GM23338 (cell line): ENCODE data around the gene ANKRD49. TPM values are rescaled to one million over a fixed set of nuclear protein-coding genes. Genes with fewer than 3 reads are reported as not detected.

Experiments used
- ATAC-seq: fragments of 200-7000 bp; cut with Tn5 transposase; 3 replicates; pipeline ENCODE4 v1.9.1; 2020
- DNase-seq: peaks from one replicate; pipeline ENCODE4 v3.0.0-alpha.2; 2015; ENCODE audit warnings: low spot score
- H2AFZ ChIP-seq: fragments of 200-600 bp; sonication (generic); 2 replicates; pipeline ENCODE4 v1.8.0; 2016; ENCODE audit warnings: antibody characterized with exemption, mild to moderate bottlenecking, moderate library complexity
- H3F3A ChIP-seq: fragments of 200-600 bp; sonication (generic); replicated peaks from 2 replicates; pipeline ENCODE4 v1.8.0; 2017; ENCODE audit warnings: antibody characterized with exemption, mixed run types, low read depth
- H3K27ac ChIP-seq: fragments of 200-600 bp; sonication (generic); 2 replicates; pipeline ENCODE4 v1.6.1; 2016; ENCODE audit warnings: low read depth
- H3K27me3 ChIP-seq: fragments of 200-600 bp; sonication (generic); 2 replicates; pipeline ENCODE4 v1.8.0; 2016; ENCODE audit warnings: mild to moderate bottlenecking, mixed run types, moderate library complexity; ENCODE audit not compliant: insufficient read depth
- H3K36me3 ChIP-seq: fragments of 200-600 bp; sonication (generic); 2 replicates; pipeline ENCODE4 v1.8.0; 2016; ENCODE audit warnings: mild to moderate bottlenecking; ENCODE audit not compliant: insufficient read depth
- H3K4me1 ChIP-seq: fragments of 200-600 bp; sonication (generic); 2 replicates; pipeline ENCODE4 v1.8.0; 2016; ENCODE audit warnings: mild to moderate bottlenecking, moderate library complexity; ENCODE audit not compliant: insufficient read depth
- H3K4me2 ChIP-seq: fragments of 200-600 bp; sonication (generic); 2 replicates; pipeline ENCODE4 v1.7.1; 2017; ENCODE audit warnings: mixed run types
- H3K4me3 ChIP-seq: fragments of 200-600 bp; sonication (generic); 2 replicates; pipeline ENCODE4 v1.6.1; 2016; ENCODE audit warnings: mixed run types
- H3K79me2 ChIP-seq: fragments of 200-600 bp; sonication (generic); replicated peaks from 2 replicates; pipeline ENCODE4 v1.8.0; 2017; ENCODE audit warnings: mild to moderate bottlenecking; ENCODE audit not compliant: insufficient read depth
- H3K9me2 ChIP-seq: fragments of 200-600 bp; sonication (generic); 2 replicates; pipeline ENCODE4 v1.8.0; 2017; ENCODE audit not compliant: insufficient read depth
- H4K20me1 ChIP-seq: fragments of 200-600 bp; sonication (generic); replicated peaks from 2 replicates; pipeline ENCODE4 v1.8.0; 2017; ENCODE audit warnings: mild to moderate bottlenecking; ENCODE audit not compliant: insufficient read depth
- H3K27ac Mint-ChIP-seq: 2 replicates; pipeline ENCODE4 v1.8.0; 2020; ENCODE audit warnings: inconsistent platforms, mild to moderate bottlenecking, moderate library complexity, mixed read lengths
- H3K27me3 Mint-ChIP-seq: 3 replicates; pipeline ENCODE4 v1.8.0; 2022; ENCODE audit warnings: low read depth, mild to moderate bottlenecking, moderate library complexity, mixed read lengths, inconsistent platforms; ENCODE audit not compliant: insufficient read depth, poor library complexity
- H3K36me3 Mint-ChIP-seq: 3 replicates; pipeline ENCODE4 v1.8.0; 2021; ENCODE audit warnings: low read depth, mild to moderate bottlenecking, inconsistent platforms, moderate library complexity, mixed read lengths
- H3K4me1 Mint-ChIP-seq: 3 replicates; pipeline ENCODE4 v1.8.0; 2020; ENCODE audit warnings: mild to moderate bottlenecking, inconsistent platforms, mixed read lengths
- H3K4me3 Mint-ChIP-seq: 3 replicates; pipeline ENCODE4 v1.8.0; 2021; ENCODE audit warnings: moderate library complexity, mild to moderate bottlenecking, inconsistent platforms, mixed read lengths
- H3K9me3 Mint-ChIP-seq: 3 replicates; pipeline ENCODE4 v1.8.0; 2020; ENCODE audit warnings: moderate library complexity, mild to moderate bottlenecking, inconsistent platforms, mixed read lengths
- CREB1 ChIP-seq: fragments of 250-450 bp; sonication (Bioruptor Pico); IDR thresholded peaks from 2 replicates; pipeline ENCODE4 v1.5.0; 2020; ENCODE audit warnings: low read depth, mild to moderate bottlenecking, moderate library complexity
- EZH2 ChIP-seq: fragments of 200-600 bp; sonication (generic); IDR thresholded peaks from one replicate; pipeline ENCODE4 v1.8.0; 2017; ENCODE audit warnings: antibody characterized with exemption, mild to moderate bottlenecking, low read depth; ENCODE audit not compliant: unreplicated experiment
- EZH2phosphoT487 ChIP-seq: fragments of 200-600 bp; sonication (generic); IDR thresholded peaks from one replicate; pipeline ENCODE4 v1.8.1; 2018; ENCODE audit warnings: antibody characterized with exemption; ENCODE audit not compliant: unreplicated experiment
- JUNB ChIP-seq: IDR thresholded peaks from one replicate; pipeline ENCODE4 v1.6.1; 2016; ENCODE audit warnings: antibody characterized with exemption; ENCODE audit not compliant: unreplicated experiment
- NANOG ChIP-seq: IDR thresholded peaks from 2 replicates; pipeline ENCODE4 v1.6.1; 2016; ENCODE audit warnings: antibody characterized with exemption, borderline replicate concordance
- POLR2AphosphoS5 ChIP-seq: IDR thresholded peaks from 2 replicates; pipeline ENCODE4 v1.6.1; 2016; ENCODE audit warnings: antibody characterized with exemption, low read depth
- STAT1 ChIP-seq: IDR thresholded peaks from one replicate; pipeline ENCODE4 v1.6.1; 2016; ENCODE audit warnings: antibody characterized with exemption; ENCODE audit not compliant: unreplicated experiment
- ZNF114 ChIP-seq: fragments of 250-450 bp; sonication (Bioruptor Pico); IDR thresholded peaks from 2 replicates; pipeline ENCODE4 v1.5.0; 2020; ENCODE audit warnings: mild to moderate bottlenecking, moderate library complexity
- ZNF331 ChIP-seq: fragments of 250-450 bp; sonication (Bioruptor Pico); IDR thresholded peaks from 2 replicates; pipeline ENCODE4 v1.5.0; 2020; ENCODE audit warnings: low read depth, mild to moderate bottlenecking, moderate library complexity
- polyA plus RNA-seq: library from polyadenylated mRNA; unstranded; fragments of >200 nt; fragmentation: Nextera tagmentation; extraction: Ambion mirVana; gene quantifications from 2 replicates; pipeline ENCODE4 v1.2.1, GENCODE V29; 2016
- total RNA-seq: library from RNA; depleted of rRNA; stranded (reverse); fragments of >200 nt; shearing (Covaris generic); gene quantifications from 2 replicates; pipeline ENCODE4 v1.2.3, GENCODE V29; 2014
- TF ChIP-seq, protein P1 (sequence below): IDR thresholded peaks from 2 replicates; pipeline ENCODE4 v1.6.1; 2016; ENCODE audit warnings: antibody characterized with exemption
- TF ChIP-seq, protein P2 (sequence below), 2 experiments: fragments of 200-600 bp in 1 of 2; sonication (generic) in 1 of 2; conservative IDR thresholded peaks; 2 replicates each; pipeline versions ENCODE4 v1.5.1 to v1.6.1; 2016 to 2017; ENCODE audit warnings: antibody characterized with exemption in 2 of 2, low read depth in 2 of 2, mild to moderate bottlenecking in 2 of 2, moderate library complexity in 1 of 2
- TF ChIP-seq, protein P3 (sequence below): fragments of 250-450 bp; sonication (Bioruptor Pico); IDR thresholded peaks from 2 replicates; pipeline ENCODE4 v1.5.0; 2020; ENCODE audit warnings: mild to moderate bottlenecking, moderate library complexity
- TF ChIP-seq, protein P4 (sequence below): IDR thresholded peaks from one replicate; pipeline ENCODE4 v1.6.1; 2018; ENCODE audit warnings: antibody characterized with exemption; ENCODE audit not compliant: unreplicated experiment

Gene ANKRD49
- total and polyA plus RNA-seq, 2 experiments from 2014 or later = 16.0 to 35.2 TPM

DNA sequence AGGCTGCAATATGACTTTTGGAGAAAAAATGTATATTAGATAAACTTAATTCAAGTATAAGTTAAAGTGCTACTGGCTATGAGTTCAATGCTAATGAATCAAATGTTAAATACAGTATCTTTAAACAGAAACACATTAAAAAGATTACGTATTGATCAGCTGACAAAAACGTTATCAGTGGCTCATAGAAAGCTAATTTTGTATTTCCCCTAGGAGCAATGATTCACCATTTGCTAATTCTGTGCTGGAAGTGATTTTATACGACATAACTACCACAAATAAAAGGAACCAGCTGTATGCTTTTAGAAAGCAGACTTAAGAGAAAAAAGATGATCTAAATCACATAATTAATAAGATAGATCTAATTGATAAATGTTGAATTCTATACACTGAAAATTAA, 43.7 kb upstream of the ANKRD49 start:
- Histone ChIP-seq H3K27ac (no peak overlapping the region), H3F3A (no peaks in the 10 kb centered on the region), H3K36me3 (peaks cover 12% of the 10 kb centered on the region; the same call in 1 of the 2 replicates), H3K4me1 (no peaks in the 10 kb centered on the region), H3K27me3 (no peaks in the 10 kb centered on the region), H3K79me2 (no peaks in the 10 kb centered on the region), H3K9me2 (no peaks in the 10 kb centered on the region), H3K4me2 (no peak overlapping the region), H3K4me3 (no peak overlapping the region), H2AFZ (no peak overlapping the region), H4K20me1 (no peaks in the 10 kb centered on the region)
- H3K4me1 Mint-ChIP-seq = no peaks in the 10 kb centered on the region
- no peaks in the 10 kb centered on the region for H3K27me3 Mint-ChIP-seq
- DNase-seq = no peak
- no peak overlapping the region for H3K27ac Mint-ChIP-seq
- no peaks in the 10 kb centered on the region for H3K9me3 Mint-ChIP-seq
- no peak for ATAC-seq
- H3K36me3 Mint-ChIP-seq = peaks cover 25% of the 10 kb centered on the region; the same call in 2 of the 3 replicates
- TF ChIP-seq, protein P1, sequence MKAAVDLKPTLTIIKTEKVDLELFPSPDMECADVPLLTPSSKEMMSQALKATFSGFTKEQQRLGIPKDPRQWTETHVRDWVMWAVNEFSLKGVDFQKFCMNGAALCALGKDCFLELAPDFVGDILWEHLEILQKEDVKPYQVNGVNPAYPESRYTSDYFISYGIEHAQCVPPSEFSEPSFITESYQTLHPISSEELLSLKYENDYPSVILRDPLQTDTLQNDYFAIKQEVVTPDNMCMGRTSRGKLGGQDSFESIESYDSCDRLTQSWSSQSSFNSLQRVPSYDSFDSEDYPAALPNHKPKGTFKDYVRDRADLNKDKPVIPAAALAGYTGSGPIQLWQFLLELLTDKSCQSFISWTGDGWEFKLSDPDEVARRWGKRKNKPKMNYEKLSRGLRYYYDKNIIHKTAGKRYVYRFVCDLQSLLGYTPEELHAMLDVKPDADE = no peak
- TF ChIP-seq STAT1 = no peak
- TF ChIP-seq, protein P2, sequence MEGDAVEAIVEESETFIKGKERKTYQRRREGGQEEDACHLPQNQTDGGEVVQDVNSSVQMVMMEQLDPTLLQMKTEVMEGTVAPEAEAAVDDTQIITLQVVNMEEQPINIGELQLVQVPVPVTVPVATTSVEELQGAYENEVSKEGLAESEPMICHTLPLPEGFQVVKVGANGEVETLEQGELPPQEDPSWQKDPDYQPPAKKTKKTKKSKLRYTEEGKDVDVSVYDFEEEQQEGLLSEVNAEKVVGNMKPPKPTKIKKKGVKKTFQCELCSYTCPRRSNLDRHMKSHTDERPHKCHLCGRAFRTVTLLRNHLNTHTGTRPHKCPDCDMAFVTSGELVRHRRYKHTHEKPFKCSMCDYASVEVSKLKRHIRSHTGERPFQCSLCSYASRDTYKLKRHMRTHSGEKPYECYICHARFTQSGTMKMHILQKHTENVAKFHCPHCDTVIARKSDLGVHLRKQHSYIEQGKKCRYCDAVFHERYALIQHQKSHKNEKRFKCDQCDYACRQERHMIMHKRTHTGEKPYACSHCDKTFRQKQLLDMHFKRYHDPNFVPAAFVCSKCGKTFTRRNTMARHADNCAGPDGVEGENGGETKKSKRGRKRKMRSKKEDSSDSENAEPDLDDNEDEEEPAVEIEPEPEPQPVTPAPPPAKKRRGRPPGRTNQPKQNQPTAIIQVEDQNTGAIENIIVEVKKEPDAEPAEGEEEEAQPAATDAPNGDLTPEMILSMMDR (conservative IDR thresholded peaks at IDR 0.05; ENCODE audit: low read depth in 2 of 2) = no peak
- TF ChIP-seq, protein P3, sequence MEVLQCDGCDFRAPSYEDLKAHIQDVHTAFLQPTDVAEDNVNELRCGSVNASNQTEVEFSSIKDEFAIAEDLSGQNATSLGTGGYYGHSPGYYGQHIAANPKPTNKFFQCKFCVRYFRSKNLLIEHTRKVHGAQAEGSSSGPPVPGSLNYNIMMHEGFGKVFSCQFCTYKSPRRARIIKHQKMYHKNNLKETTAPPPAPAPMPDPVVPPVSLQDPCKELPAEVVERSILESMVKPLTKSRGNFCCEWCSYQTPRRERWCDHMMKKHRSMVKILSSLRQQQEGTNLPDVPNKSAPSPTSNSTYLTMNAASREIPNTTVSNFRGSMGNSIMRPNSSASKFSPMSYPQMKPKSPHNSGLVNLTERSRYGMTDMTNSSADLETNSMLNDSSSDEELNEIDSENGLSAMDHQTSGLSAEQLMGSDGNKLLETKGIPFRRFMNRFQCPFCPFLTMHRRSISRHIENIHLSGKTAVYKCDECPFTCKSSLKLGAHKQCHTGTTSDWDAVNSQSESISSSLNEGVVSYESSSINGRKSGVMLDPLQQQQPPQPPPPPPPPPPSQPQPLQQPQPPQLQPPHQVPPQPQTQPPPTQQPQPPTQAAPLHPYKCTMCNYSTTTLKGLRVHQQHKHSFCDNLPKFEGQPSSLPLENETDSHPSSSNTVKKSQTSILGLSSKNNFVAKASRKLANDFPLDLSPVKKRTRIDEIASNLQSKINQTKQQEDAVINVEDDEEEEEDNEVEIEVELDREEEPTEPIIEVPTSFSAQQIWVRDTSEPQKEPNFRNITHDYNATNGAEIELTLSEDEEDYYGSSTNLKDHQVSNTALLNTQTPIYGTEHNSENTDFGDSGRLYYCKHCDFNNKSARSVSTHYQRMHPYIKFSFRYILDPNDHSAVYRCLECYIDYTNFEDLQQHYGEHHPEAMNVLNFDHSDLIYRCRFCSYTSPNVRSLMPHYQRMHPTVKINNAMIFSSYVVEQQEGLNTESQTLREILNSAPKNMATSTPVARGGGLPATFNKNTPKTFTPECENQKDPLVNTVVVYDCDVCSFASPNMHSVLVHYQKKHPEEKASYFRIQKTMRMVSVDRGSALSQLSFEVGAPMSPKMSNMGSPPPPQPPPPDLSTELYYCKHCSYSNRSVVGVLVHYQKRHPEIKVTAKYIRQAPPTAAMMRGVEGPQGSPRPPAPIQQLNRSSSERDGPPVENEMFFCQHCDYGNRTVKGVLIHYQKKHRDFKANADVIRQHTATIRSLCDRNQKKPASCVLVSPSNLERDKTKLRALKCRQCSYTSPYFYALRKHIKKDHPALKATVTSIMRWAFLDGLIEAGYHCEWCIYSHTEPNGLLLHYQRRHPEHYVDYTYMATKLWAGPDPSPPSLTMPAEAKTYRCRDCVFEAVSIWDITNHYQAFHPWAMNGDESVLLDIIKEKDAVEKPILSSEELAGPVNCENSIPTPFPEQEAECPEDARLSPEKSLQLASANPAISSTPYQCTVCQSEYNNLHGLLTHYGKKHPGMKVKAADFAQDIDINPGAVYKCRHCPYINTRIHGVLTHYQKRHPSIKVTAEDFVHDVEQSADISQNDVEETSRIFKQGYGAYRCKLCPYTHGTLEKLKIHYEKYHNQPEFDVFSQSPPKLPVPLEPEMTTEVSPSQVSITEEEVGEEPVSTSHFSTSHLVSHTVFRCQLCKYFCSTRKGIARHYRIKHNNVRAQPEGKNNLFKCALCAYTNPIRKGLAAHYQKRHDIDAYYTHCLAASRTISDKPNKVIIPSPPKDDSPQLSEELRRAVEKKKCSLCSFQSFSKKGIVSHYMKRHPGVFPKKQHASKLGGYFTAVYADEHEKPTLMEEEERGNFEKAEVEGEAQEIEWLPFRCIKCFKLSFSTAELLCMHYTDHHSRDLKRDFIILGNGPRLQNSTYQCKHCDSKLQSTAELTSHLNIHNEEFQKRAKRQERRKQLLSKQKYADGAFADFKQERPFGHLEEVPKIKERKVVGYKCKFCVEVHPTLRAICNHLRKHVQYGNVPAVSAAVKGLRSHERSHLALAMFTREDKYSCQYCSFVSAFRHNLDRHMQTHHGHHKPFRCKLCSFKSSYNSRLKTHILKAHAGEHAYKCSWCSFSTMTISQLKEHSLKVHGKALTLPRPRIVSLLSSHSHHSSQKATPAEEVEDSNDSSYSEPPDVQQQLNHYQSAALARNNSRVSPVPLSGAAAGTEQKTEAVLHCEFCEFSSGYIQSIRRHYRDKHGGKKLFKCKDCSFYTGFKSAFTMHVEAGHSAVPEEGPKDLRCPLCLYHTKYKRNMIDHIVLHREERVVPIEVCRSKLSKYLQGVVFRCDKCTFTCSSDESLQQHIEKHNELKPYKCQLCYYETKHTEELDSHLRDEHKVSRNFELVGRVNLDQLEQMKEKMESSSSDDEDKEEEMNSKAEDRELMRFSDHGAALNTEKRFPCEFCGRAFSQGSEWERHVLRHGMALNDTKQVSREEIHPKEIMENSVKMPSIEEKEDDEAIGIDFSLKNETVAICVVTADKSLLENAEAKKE (CRISPR knock-in tag) = no peak
- TF ChIP-seq, protein P4, sequence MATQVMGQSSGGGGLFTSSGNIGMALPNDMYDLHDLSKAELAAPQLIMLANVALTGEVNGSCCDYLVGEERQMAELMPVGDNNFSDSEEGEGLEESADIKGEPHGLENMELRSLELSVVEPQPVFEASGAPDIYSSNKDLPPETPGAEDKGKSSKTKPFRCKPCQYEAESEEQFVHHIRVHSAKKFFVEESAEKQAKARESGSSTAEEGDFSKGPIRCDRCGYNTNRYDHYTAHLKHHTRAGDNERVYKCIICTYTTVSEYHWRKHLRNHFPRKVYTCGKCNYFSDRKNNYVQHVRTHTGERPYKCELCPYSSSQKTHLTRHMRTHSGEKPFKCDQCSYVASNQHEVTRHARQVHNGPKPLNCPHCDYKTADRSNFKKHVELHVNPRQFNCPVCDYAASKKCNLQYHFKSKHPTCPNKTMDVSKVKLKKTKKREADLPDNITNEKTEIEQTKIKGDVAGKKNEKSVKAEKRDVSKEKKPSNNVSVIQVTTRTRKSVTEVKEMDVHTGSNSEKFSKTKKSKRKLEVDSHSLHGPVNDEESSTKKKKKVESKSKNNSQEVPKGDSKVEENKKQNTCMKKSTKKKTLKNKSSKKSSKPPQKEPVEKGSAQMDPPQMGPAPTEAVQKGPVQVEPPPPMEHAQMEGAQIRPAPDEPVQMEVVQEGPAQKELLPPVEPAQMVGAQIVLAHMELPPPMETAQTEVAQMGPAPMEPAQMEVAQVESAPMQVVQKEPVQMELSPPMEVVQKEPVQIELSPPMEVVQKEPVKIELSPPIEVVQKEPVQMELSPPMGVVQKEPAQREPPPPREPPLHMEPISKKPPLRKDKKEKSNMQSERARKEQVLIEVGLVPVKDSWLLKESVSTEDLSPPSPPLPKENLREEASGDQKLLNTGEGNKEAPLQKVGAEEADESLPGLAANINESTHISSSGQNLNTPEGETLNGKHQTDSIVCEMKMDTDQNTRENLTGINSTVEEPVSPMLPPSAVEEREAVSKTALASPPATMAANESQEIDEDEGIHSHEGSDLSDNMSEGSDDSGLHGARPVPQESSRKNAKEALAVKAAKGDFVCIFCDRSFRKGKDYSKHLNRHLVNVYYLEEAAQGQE = no peak
- no peak for TF ChIP-seq CREB1 (CRISPR knock-in tag)
- TF ChIP-seq EZH2phosphoT487 = no peak
- no peak for TF ChIP-seq ZNF331 (CRISPR knock-in tag)
- no peak for TF ChIP-seq NANOG
- no peak for TF ChIP-seq POLR2AphosphoS5
- no peak for TF ChIP-seq JUNB
- no peak for TF ChIP-seq EZH2
- TF ChIP-seq ZNF114 (CRISPR knock-in tag) = no peak
- H3K4me3 Mint-ChIP-seq = no peak overlapping the region
